ENCODE results near the gene ATMIN.

DNA sequence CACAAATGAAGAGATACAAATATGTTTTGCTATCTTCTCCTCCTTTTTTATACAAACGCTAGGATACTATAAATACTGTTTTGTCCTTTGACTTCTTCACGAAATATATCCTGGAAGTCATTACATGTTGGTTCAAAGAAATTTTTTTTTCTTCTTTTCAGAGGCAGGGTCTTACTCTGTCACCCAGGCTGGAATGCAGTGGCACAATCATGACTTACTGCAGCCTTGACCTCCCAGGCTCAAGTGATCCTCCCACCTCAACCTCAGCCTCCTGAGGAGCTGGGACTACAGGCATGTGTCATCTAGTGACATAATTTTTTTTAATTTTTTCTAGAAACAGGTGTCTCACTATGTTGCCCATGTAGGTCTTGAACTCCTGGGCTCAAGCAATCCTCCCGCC lies 45.1 kb upstream of the ATMIN start:
- TF ChIP-seq EZH2phosphoT487 (IDR thresholded peaks at IDR 0.05) (no peak), CTCF (IDR thresholded peaks at IDR 0.05) (no peak)

Measured in neural progenitor cell (in vitro differentiated cells).